Activated CD8-positive, alpha-beta memory T cell treated with anti-CD3 and anti-CD28 coated beads for 24 hours (primary cell): Measurements from ENCODE around the gene CIP2A.

Source experiments
- DNase-seq: peaks from one replicate; pipeline ENCODE4 v3.0.0-alpha.2; 2020

CIP2A gene

DNA sequence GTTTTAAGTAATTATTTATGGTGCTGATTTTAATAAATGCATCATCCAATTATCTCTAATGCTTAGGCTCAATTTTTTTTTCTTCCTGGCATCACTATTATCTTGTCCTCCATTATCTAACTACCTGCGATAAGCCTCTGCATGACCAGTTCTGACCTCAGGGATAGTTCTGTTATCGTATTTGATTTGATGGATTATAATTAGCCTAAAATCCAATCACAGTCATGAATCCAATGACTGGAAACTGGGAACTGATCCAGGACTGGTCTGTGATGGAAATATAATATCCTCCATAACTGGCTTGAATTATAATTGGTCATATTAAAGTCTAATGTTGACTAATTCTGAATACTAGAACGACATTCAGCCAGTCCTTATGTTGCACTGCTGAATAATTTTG is 80.0 kb downstream of the CIP2A start:
- DNase-seq: no peak

DNA sequence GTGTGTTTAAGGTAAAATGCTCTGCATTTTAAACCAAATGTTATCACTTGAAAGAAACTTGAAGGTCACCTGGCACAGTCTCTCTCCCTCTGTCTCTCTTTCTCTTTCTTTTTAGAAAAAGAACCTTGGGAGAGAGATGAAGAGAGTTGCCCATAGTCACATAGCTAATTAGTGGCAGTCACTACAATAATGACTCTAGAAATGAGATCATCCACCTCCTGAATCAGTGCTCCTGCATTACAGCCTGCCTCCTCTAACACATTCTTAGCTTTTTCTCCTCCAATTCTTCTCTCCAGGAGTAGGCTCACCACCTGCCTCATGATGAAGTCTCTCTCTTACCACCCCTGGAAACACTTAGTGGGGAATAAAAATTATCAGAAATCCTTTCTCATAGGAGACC is 81.3 kb downstream of the CIP2A start:
- no peak for DNase-seq

DNA sequence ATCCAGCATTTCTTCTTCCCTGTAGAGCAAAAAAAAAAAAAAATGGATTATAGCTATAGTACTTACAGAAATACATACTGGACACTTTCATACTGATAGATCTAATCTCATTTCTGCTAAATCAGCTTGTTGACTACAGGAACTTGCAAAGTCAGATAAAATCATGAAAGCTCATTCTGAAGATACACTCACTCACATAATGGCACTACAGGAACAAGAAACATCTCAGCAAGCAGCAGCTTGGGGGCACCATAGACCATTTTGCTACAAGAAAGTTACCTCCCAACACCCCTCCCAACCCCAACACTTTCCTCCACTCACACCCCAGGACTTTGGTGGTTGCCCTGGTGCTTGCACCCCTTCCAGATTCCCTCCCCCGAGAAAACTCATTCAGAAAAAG is 83.4 kb downstream of the CIP2A start:
- no peak for DNase-seq

DNA sequence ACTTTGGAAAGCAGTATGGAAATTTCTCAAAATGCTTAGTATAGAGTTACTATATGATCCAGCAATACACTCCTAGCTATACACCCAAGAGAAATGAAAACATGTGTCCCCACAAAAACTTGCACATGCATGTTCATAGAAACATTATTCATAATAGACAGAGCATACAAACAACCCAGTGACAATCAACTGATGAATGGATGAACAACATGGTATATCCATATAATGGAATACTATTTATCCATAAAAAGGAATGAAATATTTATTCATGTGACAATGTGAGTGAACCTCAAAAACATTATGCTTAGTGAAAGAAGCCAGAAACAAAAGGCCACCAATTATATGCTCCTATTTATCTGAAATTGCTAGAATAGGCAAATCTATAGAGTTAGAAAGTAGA is 85.5 kb downstream of the CIP2A start:
- DNase-seq: no peak

DNA sequence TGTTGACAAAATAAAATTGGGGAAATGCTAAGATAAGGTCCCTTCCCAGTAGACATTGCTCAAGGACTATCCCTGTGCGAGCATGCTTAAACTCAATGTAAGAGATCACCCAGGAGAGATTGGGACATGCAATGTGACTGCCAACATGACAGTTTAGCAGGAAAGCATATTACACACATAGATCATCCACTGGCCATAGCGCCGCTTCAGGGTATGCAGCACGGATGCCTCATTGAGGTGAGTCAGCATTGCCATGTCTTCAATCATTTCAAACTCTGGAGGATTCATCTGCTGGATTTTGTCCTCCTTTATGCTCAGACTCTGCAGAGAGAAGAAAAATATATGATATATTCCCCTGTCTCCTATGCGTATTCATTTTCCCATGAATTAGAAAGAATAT is 87.7 kb downstream of the CIP2A start:
- no peak for DNase-seq

DNA sequence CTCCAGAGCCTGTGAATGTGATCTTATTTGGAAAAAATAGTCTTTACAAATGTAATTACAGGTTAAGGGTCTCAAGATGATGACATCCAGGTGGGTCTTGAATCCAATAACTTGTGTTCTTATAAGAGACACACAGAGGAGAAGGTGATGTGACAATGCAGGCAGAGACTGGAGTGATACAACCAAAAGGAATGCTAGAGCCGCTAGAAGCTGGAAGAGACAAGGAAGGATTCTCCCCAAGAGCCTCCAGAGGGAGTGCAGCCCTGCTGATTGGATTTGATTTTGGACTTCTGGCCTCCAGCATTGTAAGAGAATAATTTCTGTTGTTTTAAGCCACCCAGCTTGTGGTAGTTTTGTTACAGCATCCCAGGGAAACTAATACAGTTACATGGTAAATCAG is 88.5 kb downstream of the CIP2A start:
- no peak for DNase-seq
